Measurements from ENCODE around the gene PRUNE2.
"Not testable (repeated sequence)": the region's sequence is repeated elsewhere in the genome, so short reads cannot be mapped to it uniquely, and the experiment has no call there.

The PRUNE2 gene

DNA sequence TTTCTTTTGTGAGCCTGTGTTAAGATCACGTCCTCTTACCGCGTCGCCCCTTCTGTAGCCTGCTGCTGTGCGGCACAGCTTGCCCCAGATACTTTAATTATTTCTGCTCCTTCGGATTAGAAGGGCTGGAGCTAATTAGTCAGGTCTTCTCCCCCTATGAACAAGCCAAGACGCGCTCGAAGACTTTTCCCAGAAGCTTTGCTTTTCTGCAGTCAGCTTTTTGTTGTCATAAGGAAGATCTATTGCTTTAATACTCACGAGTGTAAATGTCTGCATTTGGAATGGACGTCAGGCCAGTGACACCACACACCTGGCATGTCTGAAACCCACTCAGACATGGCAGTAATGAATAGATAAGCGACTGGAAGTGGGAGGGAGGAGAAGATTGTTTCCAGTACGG, 37.0 kb downstream of the PRUNE2 start:
- DNase-seq (ENCODE audit: low read depth) = no peak

DNA sequence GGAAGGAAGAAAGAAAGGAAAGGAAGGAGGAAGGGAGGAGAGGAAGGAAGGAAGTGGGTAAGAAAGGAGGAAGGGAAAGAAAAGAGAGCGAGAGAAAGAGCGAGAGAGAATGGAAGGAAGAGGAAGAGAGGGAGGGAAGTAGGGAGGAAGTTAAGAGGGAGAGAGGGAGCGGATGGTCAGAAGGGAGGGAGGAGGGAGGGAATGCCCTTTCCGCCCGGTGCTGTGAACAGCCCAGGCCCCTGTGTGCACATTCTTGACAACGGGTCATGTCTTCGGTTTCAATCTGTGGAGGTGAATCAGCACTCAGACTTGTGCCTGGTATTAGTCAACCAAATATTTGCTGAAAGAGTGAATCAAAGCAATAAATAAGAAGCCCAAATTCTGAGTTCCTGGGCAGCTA, 39.2 kb downstream of the PRUNE2 start:
- DNase-seq (ENCODE audit: low read depth) = no peak

DNA sequence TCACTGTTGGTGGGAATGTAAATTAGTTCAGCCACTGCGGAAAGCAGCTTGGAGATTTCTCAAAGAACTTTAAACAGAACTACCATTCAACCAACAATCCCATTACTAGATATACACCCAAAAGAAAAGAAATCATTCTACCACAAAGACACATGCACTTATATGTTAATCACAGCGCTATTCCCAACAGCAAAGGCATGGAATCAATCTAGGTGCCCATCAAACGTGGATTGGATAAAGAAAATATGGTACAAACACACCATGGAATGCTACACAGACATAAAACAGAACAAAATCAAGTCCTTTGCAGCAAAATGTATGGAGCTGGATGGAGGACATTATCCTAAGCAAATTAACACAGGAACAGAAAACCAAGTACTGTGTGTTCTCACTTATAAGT, 42.1 kb downstream of the PRUNE2 start:
- no peak for DNase-seq (ENCODE audit: low read depth)

DNA sequence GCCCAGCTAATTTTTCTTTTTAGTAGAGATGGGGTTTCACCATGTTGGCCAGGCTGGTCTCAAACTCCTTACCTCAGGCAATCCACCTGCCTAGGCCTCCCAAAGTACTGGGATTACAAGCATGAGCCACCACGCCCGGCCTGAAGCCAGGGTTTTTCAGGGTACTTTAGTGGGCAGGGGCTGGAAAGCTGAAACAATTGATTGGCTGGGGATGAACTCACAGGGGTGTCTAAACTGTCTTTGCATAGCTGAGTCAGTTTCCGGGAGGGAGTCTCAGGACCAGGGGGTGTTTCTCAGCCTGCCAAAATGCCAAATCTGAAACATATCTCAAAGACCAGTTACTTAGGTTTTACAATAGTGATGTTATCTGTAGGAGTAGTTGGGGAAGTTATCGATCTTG, 46.1 kb downstream of the PRUNE2 start:
- DNase-seq (ENCODE audit: low read depth) = no peak

DNA sequence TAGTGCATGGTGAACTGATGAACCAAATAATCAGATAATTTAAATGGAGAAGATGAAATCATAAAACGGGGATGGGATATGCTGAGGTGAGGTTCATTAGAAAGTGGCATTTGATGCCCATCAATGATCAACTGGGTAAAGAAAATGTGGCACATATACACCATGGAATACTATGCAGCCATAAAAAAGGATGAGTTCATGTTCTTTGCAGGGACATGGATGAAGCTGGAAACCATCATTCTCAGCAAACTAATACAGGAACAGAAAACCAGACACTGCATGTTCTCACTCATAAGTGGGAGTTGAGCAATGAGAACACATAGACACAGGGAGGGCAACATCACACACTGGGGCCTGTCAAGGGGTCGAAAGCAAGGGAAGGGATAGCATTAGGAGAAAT, 47.7 kb downstream of the PRUNE2 start:
- not testable (repeated sequence) for DNase-seq (ENCODE audit: low read depth)

DNA sequence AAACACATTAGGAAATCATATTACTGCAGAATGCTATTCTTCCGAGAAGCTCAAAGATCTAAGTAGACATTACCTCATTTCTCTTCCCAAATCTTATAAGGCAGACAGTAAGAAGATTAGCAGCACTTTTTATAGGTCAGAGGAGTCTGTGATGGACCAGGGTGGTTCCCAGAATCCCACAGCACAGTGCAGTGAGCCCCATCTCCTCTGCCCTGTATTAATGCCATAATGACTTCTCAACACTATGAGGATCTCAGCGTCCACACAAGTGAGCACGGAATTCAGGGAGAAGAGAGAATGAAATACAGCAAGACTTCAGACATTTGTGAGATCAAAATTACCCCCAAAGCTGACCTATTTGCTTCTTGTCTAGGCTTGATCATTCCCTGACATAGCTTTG, 49.9 kb downstream of the PRUNE2 start:
- DNase-seq (ENCODE audit: low read depth) = no peak

DNA sequence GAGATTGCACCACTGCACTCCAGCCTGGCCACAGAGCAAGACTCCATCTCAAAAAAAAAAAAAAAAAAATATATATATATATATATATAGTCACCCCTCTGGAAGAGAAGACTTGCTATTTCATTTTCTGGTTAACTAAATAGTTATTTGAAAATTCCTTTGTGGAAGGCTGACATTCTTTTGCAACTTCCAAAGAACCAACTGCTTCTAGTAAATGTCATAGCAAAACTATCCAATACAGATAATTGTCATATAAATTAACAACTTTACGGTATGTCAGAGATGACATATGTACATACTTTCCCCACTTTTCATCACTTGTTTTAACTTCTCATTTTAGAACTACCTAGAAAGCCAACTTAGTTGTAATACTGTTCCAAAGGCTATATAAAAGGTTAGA, 50.9 kb downstream of the PRUNE2 start:
- no peak for DNase-seq (ENCODE audit: low read depth)

DNA sequence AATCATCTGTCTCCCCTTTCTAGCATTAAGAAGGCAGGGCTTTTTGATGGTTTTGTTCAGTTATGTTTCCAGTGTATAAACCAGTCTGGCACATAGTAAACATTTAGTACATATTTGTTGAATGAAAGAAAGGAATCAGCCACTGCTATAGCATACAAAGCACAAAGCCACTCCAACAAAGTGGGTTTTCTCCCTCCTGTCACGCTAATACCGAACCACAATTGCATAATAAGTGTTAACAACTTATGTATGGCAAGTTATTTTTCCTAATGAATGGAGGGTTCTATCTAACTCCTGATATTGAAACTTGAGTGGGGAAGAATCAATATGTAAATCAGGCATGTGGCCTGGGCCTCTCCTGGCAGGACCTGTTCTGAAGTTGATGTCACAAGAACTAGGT, 53.9 kb downstream of the PRUNE2 start:
- DNase-seq (ENCODE audit: low read depth) = no peak

DNA sequence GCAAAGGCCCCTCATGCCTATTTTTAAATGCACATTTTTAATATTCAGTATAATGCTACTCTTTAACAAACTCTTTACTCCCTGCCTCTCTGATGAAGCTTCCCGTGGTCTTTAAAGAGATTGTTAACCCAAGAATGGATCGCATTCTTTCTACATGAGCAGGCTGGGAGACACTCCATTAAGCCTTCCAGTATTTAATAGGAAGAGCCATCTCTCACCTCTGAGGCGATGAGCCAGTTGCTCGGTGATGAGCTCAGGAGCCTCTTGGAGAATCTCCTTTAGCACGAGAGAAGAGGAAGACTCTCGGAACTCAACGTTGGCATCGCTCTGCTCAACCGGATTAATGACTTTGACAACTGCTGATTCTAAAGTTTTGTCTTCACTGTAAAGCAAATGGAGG, 59.6 kb downstream of the PRUNE2 start:
- no peak for DNase-seq (ENCODE audit: low read depth)

DNA sequence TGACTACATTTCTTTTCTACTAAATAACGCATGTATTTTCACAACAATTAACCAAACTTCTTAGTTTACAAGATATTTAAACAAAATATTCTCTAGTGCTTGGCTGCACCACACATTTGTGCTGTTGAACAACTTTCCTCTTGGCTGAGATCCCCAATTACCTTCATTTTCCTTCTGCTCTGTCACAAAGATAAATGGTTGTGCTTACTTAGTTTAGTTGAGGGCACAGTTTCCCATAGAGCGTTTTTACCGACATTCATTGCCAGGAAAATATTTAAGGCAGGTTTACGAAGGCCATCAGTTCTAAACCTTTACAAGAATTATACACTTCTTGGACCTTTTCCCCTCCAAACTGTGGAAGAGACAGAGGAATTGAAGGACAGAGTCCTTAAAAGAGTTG, 60.7 kb downstream of the PRUNE2 start:
- no peak for DNase-seq (ENCODE audit: low read depth)

DNA sequence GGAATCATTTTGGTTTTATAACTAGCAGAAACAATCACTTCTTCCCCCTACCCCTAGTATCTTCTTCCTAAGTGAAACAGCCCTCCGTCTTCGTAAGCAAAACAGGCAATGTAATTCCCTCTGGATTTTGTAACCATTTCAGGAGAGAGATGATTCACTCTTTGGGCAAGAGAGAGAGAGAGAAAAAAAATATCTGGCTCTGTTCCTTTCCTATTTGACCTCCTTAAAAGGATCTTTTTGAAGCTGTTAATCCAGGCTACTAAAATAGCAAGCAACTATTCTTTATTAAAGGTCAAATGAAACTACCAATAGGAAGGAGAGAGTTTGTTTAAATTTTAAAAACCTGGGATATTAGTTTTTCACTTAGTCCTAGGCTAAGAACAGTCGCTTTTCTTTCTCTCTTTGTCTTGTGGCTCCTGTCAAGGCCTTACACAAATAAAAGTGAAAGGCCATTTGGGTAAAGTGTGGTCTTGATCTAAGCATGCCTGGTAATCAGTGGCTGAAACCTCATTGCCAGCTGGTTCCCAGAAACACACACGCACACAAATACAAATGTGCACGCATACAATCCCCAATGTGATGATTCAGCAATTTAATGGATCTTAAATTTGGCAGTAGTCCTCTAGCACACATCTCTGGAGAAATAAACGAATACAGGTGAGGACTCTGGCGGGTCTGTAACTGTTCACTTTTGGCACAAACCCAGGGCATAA, 70.2 kb downstream of the PRUNE2 start:
- no peak for DNase-seq (ENCODE audit: low read depth)

DNA sequence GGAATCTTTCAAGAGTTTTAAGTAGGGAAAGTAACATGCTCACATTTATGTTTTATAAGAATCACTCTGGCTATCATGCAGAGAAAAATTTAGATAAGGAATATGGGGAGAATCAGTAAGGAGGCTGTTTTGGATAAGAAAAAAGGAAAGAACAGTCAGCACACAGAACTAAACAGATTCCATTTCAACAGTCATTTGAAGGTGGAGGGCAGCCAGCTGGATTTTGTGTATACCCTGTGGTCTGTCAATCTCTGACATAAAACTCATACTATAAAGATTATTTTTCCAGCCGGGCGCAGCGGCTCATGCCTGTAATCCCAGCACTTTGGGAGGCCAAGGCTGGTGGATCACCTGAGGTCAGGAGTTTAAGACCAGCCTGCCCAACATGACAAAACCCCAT, 77.5 kb downstream of the PRUNE2 start:
- DNase-seq (ENCODE audit: low read depth) = no peak

DNA sequence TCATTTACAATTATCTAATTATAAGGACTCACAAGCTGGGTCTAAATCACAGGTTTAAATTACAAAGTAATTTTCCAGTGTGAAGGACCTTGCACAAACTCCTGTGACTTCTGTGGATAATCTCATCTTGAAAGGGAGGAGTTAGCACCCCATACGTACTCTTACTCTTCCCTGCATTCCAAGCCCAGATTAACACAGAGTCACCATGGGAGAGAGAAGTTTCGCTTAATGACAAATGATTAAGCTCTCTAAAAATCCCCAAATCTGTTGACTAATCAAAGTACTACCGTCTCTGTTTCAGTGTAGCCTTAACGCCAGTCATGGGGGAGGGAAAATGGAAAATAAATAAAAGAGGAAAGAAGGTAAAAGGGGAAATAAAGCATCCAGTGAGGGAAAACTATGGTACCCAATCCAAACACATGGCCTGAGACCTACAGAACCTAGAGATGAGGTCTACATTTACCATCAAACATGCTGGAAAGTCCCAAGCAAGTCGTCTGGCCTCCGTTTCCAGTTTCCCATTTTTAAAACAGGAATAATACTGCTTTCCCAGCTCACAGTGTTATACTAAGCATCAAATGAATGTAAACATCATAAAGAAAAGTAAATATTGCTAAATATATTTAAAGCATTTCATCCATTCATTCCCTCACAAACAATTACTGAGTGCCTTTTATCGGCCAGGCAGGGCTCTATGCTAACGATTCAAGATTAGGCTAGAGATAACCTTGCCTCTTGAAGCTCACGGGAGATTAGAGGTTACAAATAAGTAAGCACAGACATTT, 78.4 kb downstream of the PRUNE2 start:
- no peak for DNase-seq (ENCODE audit: low read depth)

DNA sequence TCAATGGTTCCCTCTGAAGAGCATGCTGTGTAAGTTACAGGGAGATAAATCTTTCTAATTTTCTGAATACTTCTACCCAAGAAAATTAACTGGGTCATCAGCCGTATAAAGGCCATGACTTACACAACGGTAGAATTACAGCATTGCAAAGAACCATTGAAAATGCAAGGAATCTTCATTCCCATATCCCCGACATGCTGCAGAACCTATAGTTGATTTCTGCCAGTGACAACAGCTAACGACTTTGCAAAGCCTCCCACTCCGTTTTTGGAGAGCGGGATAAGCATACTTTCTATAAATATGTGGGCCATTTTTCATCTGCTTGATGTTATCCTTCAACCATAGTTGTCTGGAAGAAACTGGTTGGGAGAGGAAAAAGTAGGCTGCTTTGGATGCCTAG, 85.5 kb downstream of the PRUNE2 start:
- DNase-seq (ENCODE audit: low read depth) = no peak

DNA sequence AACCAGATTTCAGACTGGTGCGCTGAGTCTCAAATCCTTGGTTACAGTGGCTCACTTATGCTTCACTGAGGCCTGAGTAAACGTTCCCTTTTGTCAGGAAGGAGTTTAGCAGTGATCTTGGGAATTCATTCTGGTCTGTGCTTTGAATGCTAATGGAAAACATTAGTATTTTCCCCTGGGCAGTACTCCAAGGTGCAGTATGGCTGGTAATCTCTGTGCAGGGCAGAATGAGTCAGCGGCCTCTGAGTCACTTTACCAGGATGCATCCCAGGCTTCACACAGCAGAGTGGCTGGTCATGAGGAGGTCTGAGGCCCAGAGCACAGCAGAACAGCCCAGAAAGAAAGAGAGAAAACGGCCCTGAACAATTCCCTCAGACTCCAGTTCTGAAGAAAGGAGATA, 87.6 kb downstream of the PRUNE2 start:
- no peak for DNase-seq (ENCODE audit: low read depth)

DNA sequence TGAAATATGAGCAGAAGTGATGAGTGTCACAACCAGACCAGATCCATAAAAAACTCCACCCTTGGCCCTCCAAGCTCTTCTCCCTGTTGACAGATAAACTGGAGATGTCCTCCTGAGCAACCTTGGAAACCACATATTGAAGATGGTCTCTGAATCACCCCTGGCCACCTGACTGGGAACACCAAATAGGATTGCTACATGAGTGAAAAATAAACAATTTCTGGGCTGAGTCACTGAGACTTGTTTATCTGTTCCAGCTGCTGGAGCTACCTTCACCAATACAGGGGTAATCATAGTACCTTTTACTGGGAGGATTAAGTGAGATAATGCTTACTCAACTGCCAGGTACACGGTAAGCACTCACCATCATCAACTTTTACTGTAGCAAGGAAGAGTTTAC, 88.4 kb downstream of the PRUNE2 start:
- no peak for DNase-seq (ENCODE audit: low read depth)

DNA sequence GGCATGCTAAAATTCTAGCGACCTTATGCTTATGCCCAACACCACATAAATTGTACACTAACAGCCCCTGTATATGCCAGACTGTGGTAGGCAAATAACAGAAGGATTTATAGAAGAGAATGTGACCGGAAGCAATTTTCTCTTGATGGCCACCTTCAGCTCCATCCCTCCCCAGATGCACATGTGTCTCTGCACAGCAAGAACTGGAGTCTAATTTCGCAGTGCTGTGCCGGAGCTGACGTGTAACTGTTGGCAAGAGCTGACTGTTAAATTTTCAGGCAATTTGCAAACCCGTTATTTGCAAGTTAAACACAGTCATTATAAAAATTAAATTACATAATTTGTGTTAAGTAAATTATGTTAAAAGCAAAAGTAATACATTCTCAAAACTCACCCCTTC, 93.3 kb downstream of the PRUNE2 start:
- no peak for DNase-seq (ENCODE audit: low read depth)

DNA sequence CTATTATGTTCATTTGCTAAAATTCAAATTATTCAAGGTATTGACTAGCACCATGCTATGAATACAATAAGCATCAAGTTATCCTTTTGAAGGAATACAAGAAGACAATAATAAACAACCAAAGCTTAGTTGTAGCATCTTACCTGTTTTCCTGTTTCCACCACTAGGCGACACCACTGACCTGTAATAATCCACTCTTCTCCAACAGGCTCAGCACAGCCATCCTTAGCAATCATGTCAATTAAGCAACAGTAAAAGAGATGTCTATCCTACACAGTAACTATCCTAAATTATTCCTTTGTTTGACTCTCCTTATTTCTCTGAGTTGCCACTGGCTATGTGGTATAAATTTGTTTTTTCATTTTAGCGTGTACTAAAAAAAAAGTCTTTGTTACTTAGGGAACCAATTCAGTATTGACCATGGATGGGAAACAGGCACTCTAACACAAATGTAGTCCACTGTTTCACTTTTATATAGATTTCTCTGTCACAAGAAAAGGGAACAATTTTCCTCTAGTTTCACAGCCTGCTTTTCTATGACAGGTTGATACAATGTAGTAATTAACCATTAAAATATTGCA, 95.4 kb downstream of the PRUNE2 start:
- DNase-seq (ENCODE audit: low read depth) = no peak

DNA sequence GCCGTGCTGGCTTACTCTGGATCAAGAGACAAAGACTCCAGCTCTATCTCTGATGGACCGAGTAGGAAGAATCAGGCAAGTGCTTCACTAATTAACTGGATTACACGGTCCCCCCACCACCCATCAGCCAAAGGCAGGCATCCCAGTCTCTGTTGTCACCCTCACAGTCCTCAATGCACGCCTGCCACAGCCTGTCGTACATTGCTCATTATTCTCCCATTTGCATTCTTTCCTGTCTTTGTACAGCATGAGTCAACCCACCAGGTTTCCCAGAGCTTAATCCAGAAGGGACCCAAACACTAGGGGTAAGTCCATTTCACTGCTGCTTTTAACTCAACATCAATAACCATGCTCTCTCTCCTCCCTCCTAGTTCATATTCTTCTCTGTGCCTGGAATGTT, 97.3 kb downstream of the PRUNE2 start:
- DNase-seq (ENCODE audit: low read depth) = no peak

DNA sequence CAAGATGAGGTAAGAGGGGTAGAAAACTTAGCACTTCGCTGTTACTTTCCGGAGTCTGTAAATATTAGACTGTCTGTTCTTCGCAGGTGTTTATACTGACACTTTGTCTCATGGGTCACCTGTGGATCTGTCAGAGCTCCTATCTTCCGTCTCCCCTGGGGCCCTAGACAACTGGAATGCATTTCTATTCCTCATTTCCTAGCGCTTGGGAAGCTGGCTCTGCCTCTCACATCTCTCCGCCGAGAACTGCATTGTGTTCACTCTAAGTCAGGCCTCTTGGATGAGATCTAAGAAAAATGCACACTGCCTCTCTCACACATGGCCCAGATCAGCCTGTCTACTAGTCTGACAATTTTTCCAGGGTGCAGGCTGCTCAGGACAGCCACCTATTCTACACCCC, 102.2 kb downstream of the PRUNE2 start:
- no peak for DNase-seq (ENCODE audit: low read depth)

DNA sequence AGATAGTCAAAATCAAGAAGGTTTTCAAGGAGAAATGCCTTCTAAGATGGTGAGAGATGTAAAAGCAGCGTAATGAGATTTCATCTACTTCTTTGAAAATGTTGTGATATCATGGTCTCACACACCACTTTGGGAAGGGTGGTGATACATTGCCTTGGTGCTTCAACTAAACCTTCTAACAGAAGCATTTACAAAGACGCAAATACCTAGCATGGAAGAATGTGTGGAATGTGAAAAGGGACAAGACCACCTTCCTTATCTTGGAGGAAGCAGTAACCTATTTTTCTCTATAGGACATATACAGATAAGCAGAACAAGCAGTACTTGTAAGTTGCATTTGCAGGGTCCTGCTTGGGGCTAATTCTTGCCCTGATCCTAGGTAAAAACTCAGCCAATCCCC, 102.8 kb downstream of the PRUNE2 start:
- no peak for DNase-seq (ENCODE audit: low read depth)

DNA sequence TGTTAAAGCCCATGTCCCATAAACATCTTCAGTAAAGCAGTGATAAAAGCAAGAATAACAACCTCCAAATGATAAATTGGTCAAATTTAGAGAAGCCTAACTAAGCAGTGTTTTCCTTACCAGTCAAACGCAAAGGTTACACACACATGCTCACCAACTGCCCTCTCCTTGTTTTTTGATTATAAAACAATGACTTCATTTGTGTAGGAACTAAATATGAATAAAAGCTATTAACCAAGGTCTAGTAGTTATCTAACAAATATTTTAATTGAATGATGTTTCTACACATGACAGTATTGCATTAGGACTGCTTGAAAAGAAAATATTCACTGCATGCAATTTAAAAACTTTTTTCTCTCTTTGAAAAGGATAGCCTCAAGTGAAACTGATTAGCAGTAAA, 105.0 kb downstream of the PRUNE2 start:
- DNase-seq (ENCODE audit: low read depth) = no peak

DNA sequence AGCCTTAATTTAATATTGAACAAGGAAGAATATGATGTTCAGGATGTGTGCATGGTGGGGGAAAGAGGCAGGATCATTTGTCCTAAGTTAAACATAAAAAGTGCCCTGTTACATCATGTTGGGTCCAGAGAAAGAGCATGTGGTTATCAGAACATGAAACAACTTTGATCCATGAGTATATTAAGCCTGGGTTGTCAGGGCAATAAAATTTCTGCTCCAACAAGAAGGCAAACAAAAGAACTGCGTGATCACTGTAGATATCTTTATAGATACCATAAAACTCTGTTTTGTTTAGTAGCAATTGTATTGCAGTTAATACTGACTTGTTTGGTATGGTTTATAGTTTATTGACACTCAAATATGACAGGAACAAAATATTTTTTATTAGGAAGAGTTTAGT, 106.4 kb downstream of the PRUNE2 start:
- DNase-seq (ENCODE audit: low read depth) = no peak

DNA sequence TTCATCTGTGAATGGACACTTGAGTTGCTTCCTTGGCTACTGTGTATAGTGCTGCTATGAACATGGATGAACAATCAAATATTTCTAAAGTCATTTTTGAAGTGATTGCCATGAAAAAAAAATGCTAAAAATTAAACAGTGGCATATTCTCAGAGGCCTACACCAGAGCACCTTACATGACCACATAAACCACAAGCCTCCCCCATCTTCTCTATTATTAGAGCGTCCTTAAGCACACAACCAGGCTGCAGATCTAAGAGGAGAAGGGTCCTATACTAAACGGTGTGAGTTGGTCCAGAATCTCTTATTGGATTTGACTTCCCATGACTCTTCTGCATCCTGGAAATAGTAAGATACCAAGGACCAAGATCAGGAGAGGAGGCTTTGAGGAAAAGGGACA, 107.4 kb downstream of the PRUNE2 start:
- no peak for DNase-seq (ENCODE audit: low read depth)
